IMR-90 (cell line): ENCODE results near the gene MAGEB3. TPM values are rescaled to one million over a fixed set of nuclear protein-coding genes. Genes with fewer than 3 reads are reported as not detected.
"Not testable (repeated sequence)": the region's sequence is repeated elsewhere in the genome, so short reads cannot be mapped to it uniquely, and the experiment has no call there.

ENCODE experiments used
- ATAC-seq: fragments of 200-7000 bp; cut with Tn5 transposase; 2 replicates; pipeline ENCODE4 v1.9.1; 2020; ENCODE audit warnings: low read depth, mild to moderate bottlenecking, moderate library complexity
- BruUV-seq: library from RNA; stranded (reverse); fragments of 400-500 nt; replicated peaks from 2 replicates; lab custom pipeline; 2021; lab: Mats Ljungman, UMichigan
- CTCF ChIA-PET: fragments of 300-600 bp; formaldehyde crosslinking; extraction: SDS; loops from one replicate; lab custom pipeline; 2021; ENCODE audit warnings: antibody characterized with exemption; lab: Yijun Ruan, JAX
- POLR2A ChIA-PET: fragments of 300-600 bp; sonication (Branson Sonifier 250); formaldehyde crosslinking; loops from one replicate; lab custom pipeline; 2022; ENCODE audit warnings: antibody characterized with exemption; ENCODE audit not compliant: unreplicated experiment; lab: Charles Lee
- DNase-seq: peaks from one replicate; pipeline ENCODE4 v3.0.0; 2013
- H2AFZ ChIP-seq: replicated peaks from 2 replicates; pipeline ENCODE3; 2013; ENCODE audit warnings: low read length, mild to moderate bottlenecking; ENCODE audit not compliant: poor library complexity
- H2AK5ac ChIP-seq: 2 replicates; pipeline ENCODE4 v1.6.1; 2013; ENCODE audit warnings: low read depth, low read length, inconsistent platforms
- H2AK9ac ChIP-seq: replicated peaks from 2 replicates; pipeline ENCODE3; 2013; ENCODE audit warnings: mild to moderate bottlenecking, low read depth, low read length, moderate library complexity; ENCODE audit not compliant: poor library complexity
- H2BK120ac ChIP-seq: 2 replicates; pipeline ENCODE4 v1.6.1; 2013; ENCODE audit warnings: low read depth, low read length, inconsistent platforms
- H2BK15ac ChIP-seq: 3 replicates; pipeline ENCODE4 v1.6.1; 2013; ENCODE audit warnings: low read depth, low read length, inconsistent platforms
- H2BK20ac ChIP-seq: 2 replicates; pipeline ENCODE4 v1.6.1; 2013; ENCODE audit warnings: low read depth, mild to moderate bottlenecking, inconsistent platforms, low read length, moderate library complexity
- H2BK5ac ChIP-seq: 2 replicates; pipeline ENCODE4 v1.6.1; 2013; ENCODE audit warnings: mild to moderate bottlenecking, low read depth, low read length, inconsistent platforms; ENCODE audit not compliant: poor library complexity, severe bottlenecking
- H3K14ac ChIP-seq: replicated peaks from 2 replicates; pipeline ENCODE4 v1.6.1; 2013; ENCODE audit warnings: low read depth, low read length, inconsistent platforms
- H3K18ac ChIP-seq: 2 replicates; pipeline ENCODE4 v1.6.1; 2013; ENCODE audit warnings: low read depth, low read length, control low read depth
- H3K23ac ChIP-seq: 2 replicates; pipeline ENCODE4 v1.6.1; 2013; ENCODE audit warnings: low read depth, low read length, inconsistent platforms
- H3K27ac ChIP-seq: 2 replicates; pipeline ENCODE4 v1.5.1; 2013; ENCODE audit warnings: mild to moderate bottlenecking, control low read depth, low read length; ENCODE audit not compliant: insufficient read depth
- H3K27me3 ChIP-seq: 2 replicates; pipeline ENCODE4 v1.6.1; 2013; ENCODE audit warnings: low read length; ENCODE audit not compliant: control insufficient read depth, insufficient read depth
- H3K36me3 ChIP-seq: 2 replicates; pipeline ENCODE4 v1.6.1; 2013; ENCODE audit warnings: low read length, mixed read lengths; ENCODE audit not compliant: control insufficient read depth, insufficient read depth
- H3K4ac ChIP-seq: 2 replicates; pipeline ENCODE4 v1.6.1; 2013; ENCODE audit warnings: low read depth, low read length, inconsistent platforms
- H3K4me1 ChIP-seq: 2 replicates; pipeline ENCODE4 v1.6.1; 2013; ENCODE audit warnings: low read length, mixed read lengths; ENCODE audit not compliant: control insufficient read depth, insufficient read depth
- H3K4me2 ChIP-seq: 2 replicates; pipeline ENCODE4 v1.6.1; 2013; ENCODE audit warnings: low read depth, mild to moderate bottlenecking, control low read depth, low read length, moderate library complexity
- H3K4me3 ChIP-seq: 2 replicates; pipeline ENCODE4 v1.5.1; 2013; ENCODE audit warnings: low read depth, mild to moderate bottlenecking, control low read depth, low read length, moderate library complexity; ENCODE audit not compliant: insufficient read depth
- H3K56ac ChIP-seq: 2 replicates; pipeline ENCODE4 v1.6.1; 2013; ENCODE audit warnings: low read length, inconsistent platforms; ENCODE audit not compliant: insufficient read depth; ENCODE audit errors: extremely low read depth
- H3K79me1 ChIP-seq, 2 experiments: 2 replicates each; pipeline ENCODE4 v1.6.1; 2013; ENCODE audit warnings: low read length in 2 of 2, inconsistent platforms in 1 of 2, low read depth in 1 of 2
- H3K9ac ChIP-seq: 2 replicates; pipeline ENCODE4 v1.6.1; 2013; ENCODE audit warnings: low read depth, low read length, control low read depth
- H3K9me1 ChIP-seq: 2 replicates; pipeline ENCODE4 v1.6.1; 2013; ENCODE audit warnings: low read length, inconsistent platforms; ENCODE audit not compliant: insufficient read depth
- H3K9me3 ChIP-seq: 2 replicates; pipeline ENCODE4 v1.6.1; 2013; ENCODE audit warnings: low read length; ENCODE audit not compliant: control insufficient read depth, insufficient read depth
- H4K20me1 ChIP-seq: 2 replicates; pipeline ENCODE4 v1.6.1; 2013; ENCODE audit warnings: low read length, inconsistent platforms; ENCODE audit not compliant: insufficient read depth
- H4K5ac ChIP-seq: 2 replicates; pipeline ENCODE4 v1.6.1; 2013; ENCODE audit warnings: mild to moderate bottlenecking, low read depth, low read length, control low read depth
- H4K8ac ChIP-seq, 2 experiments: 2 replicates each; pipeline ENCODE4 v1.6.1; 2013; ENCODE audit warnings: low read depth in 2 of 2, low read length in 2 of 2, control low read depth in 1 of 2, inconsistent platforms in 1 of 2
- H4K91ac ChIP-seq: 2 replicates; pipeline ENCODE4 v1.6.1; 2013; ENCODE audit warnings: low read depth, low read length, inconsistent platforms; ENCODE audit not compliant: insufficient read depth
- CEBPB ChIP-seq: IDR thresholded peaks from 2 replicates; pipeline ENCODE4 v1.6.1; 2012; ENCODE audit warnings: low read depth, low read length, improper control_type of control experiment
- RAD21 ChIP-seq: IDR thresholded peaks from 2 replicates; pipeline ENCODE4 v1.6.1; 2012; ENCODE audit warnings: low read length, improper control_type of control experiment
- WGBS, 2 experiments: methylation state at CpG; one replicate each; pipeline versions ENCODE4 v1.1.5 to v1.1.7; 2013; ENCODE audit warnings: missing lambda C conversion rate in 2 of 2; ENCODE audit not compliant: insufficient read length in 1 of 2; ENCODE audit errors: extremely low coverage in 2 of 2; 5-methylcytosine and 5-hydroxymethylcytosine counted together
- dilution Hi-C: fragments of 300-500 bp; cut with HindIII; formaldehyde crosslinking; loops from one replicate; pipeline ENCODE4 v1.14.3; 2018; ENCODE audit warnings: low sequenced_read_pairs; ENCODE audit not compliant: unreplicated experiment
- in situ Hi-C: fragments of 300-500 bp; cut with MboI; formaldehyde crosslinking; loops from 3 replicates; pipeline ENCODE4 v1.14.3; 2019; ENCODE audit warnings: low sequenced_read_pairs, inconsistent platforms, mixed read lengths
- intact Hi-C: fragments of 100-400 bp; cut with micrococcal nuclease; formaldehyde crosslinking; loops from 2 replicates; pipeline ENCODE4 v1.10.0; 2022
- polyA plus RNA-seq, 3 experiments: library from polyadenylated mRNA; depleted of rRNA; stranded (reverse); fragments of >200 nt; gene quantifications; 2 replicates each; pipeline ENCODE4 v1.2.3, GENCODE V29; 2012; ENCODE audit warnings: low replicate concordance in 1 of 3
- total RNA-seq: library from RNA; depleted of rRNA; stranded (reverse); fragments of >200 nt; gene quantifications from 2 replicates; pipeline ENCODE4 v1.2.3, GENCODE V29; 2012

Gene MAGEB3
- total and polyA plus RNA-seq, 2 of the 4 experiments (the other 2 are of a cell fraction) = not detected

GRCh38 chrX:30190426-30190825, 40.0 kb upstream of the MAGEB3 start:
- no peak for ATAC-seq
- POLR2A ChIA-PET = no interaction called here
- H3K27me3 ChIP-seq = peaks cover 7% of the 10 kb centered on the region
- intact Hi-C loops (no loop called here), dilution Hi-C loops (no loop called here), in situ Hi-C loops (no loop called here)
- no peak overlapping the region for H2BK120ac ChIP-seq
- no peak for DNase-seq
- no TSS peak for BruUV-seq
- H3K9me1 ChIP-seq = no peaks in the 10 kb centered on the region
- H3K4me2 ChIP-seq = no peak overlapping the region
- CTCF ChIA-PET = no interaction called here
- no peak overlapping the region for H3K56ac ChIP-seq
- H3K4ac ChIP-seq = no peak overlapping the region
- H3K14ac ChIP-seq = no peak overlapping the region
- no peaks in the 10 kb centered on the region for H3K4me1 ChIP-seq
- H2AK9ac ChIP-seq = no peak overlapping the region
- H4K20me1 ChIP-seq = no peaks in the 10 kb centered on the region
- no peak overlapping the region for H2BK20ac ChIP-seq
- H4K5ac ChIP-seq = no peak overlapping the region
- H3K4me3 ChIP-seq = no peak overlapping the region
- H2AFZ ChIP-seq = no peak overlapping the region
- H3K9ac ChIP-seq = no peak overlapping the region
- H2BK5ac ChIP-seq = no peak overlapping the region
- H2AK5ac ChIP-seq = no peak overlapping the region
- no peak overlapping the region for H3K18ac ChIP-seq
- TF ChIP-seq CEBPB (peak; percentile 73), RAD21 (no peak)
- no peak overlapping the region for H3K27ac ChIP-seq
- H2BK15ac ChIP-seq = no peak overlapping the region
- H3K9me3 ChIP-seq = no peaks in the 10 kb centered on the region
- H3K79me1 ChIP-seq = no peaks in the 10 kb centered on the region
- H3K36me3 ChIP-seq = no peaks in the 10 kb centered on the region
- no peak overlapping the region for H4K8ac ChIP-seq
- no CpG with 5 or more reads among the region's 2 CpGs for WGBS, 2 experiments
- no peak overlapping the region for H4K91ac ChIP-seq
- H3K23ac ChIP-seq = no peak overlapping the region

- dilution Hi-C loops = not testable (repeated sequence)
Measured at GRCh38 chrX:30193910-30194309, 36.5 kb upstream of the MAGEB3 start.

More at GRCh38 chrX:30193910-30194309, 36.5 kb upstream of the MAGEB3 start:
- H2AK5ac ChIP-seq, H2BK120ac ChIP-seq, H3K79me1 ChIP-seq, BruUV-seq, H3K9ac ChIP-seq, H3K9me3 ChIP-seq, H3K23ac ChIP-seq, in situ Hi-C loops, H3K36me3 ChIP-seq, H3K14ac ChIP-seq, H3K4me2 ChIP-seq, H2BK15ac ChIP-seq, H3K27ac ChIP-seq, H3K27me3 ChIP-seq, ATAC-seq, H4K8ac ChIP-seq, H3K4me3 ChIP-seq, H3K56ac ChIP-seq, H3K4me1 ChIP-seq, POLR2A ChIA-PET, CTCF ChIA-PET, H2BK5ac ChIP-seq, H2BK20ac ChIP-seq, H3K9me1 ChIP-seq, H3K18ac ChIP-seq, H3K4ac ChIP-seq, H4K91ac ChIP-seq, intact Hi-C loops, H2AK9ac ChIP-seq, H4K20me1 ChIP-seq, H2AFZ ChIP-seq, H4K5ac ChIP-seq, DNase-seq: not testable (repeated sequence)
- 0% methylated on average over 1 of the region's 6 CpGs; no CpG with 5 or more reads in 1 of the 2 experiments for WGBS, 2 experiments
